HG02938 (cell line): ENCODE results near the gene DISC1.
"Not testable (repeated sequence)": the region's sequence is repeated elsewhere in the genome, so short reads cannot be mapped to it uniquely, and the experiment has no call there.

Experiments used
- ATAC-seq: cut with Tn5 transposase; IDR thresholded peaks from one replicate; pipeline ENCODE4 v1.9.1; 2021; ENCODE audit warnings: mild to moderate bottlenecking, moderate library complexity; ENCODE audit not compliant: unreplicated experiment

The DISC1 gene

GRCh38 chr1:231626535-231626950, at the start of gene DISC1:
DISC1 (plus strand) TSS chr1:231626790; CDS start chr1:231626868, 78 bp downstream.
- peak; percentile 53 for ATAC-seq

- no peak for ATAC-seq
Observed at GRCh38 chr1:231576804-231577718, 49.5 kb upstream of the DISC1 start.

GRCh38 chr1:231580874-231581273, 45.7 kb upstream of the DISC1 start:
- no peak for ATAC-seq

- no peak for ATAC-seq
Observed at GRCh38 chr1:231581859-231582258, 44.7 kb upstream of the DISC1 start.

DNA sequence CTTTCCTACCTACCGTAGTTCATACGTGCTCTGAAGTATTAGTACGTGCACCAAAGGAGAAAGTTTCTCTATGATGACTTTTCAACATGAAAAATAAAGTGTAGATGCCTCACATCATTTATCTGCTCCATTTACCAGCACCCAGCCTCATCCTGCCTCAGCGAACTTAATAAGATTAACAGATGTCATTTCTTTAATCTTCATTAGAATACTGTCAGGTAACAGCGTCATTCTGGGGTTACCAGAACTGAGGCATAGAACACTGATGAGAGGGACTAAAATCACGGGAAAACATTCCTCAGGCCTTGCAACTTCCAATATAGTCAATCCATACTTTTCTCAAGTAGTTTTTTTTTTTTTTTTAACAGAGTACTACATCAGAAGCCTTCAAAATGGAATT, 43.2 kb upstream of the DISC1 start:
- ATAC-seq: no peak

DNA sequence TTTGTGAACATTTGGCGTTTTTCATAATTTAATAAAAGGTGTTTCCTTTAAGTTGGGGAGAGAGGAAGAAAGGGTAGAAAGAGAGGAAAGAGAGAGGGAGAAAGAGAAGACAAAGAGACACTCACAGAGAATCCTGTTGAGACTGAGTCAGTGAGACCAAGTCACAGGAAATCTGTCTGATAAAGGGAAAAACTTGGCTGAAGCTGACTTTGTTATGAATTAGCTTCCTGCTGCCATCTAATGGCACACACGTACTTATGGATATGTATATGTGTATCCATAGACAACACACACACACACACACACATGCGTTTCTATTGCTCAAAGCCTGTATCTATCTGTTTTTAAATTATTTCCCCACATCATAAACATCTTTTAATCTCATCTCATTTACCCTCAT, 42.5 kb upstream of the DISC1 start:
- no peak for ATAC-seq

DNA sequence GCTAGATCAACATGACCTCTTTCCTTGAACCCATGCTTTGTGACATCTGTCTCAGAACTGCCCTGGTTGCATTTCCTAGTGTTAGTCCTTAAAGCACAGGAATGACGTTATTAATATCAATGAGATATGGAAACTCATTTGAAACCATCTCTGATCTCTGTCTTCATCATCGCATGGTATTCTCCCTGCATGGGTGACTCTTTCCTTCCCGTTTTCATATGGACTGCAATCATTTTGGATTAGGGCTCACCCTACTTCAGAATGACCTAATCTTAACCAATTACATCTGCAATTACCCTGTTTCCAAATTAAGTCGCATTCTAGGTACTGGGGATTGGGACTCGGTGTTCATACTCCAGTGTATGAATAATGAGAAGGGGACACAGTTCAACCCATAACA, 41.7 kb upstream of the DISC1 start:
- no peak for ATAC-seq

- no peak for ATAC-seq
Observed at GRCh38 chr1:231590453-231591198, 36.0 kb upstream of the DISC1 start.

- ATAC-seq: no peak
Observed at GRCh38 chr1:231591466-231591865, 35.1 kb upstream of the DISC1 start.

GRCh38 chr1:231592809-231593208, 33.8 kb upstream of the DISC1 start:
- ATAC-seq: no peak

GRCh38 chr1:231593264-231593663, 33.3 kb upstream of the DISC1 start:
- ATAC-seq: not testable (repeated sequence)

- ATAC-seq: no peak
Observed at GRCh38 chr1:231594123-231594522, 32.5 kb upstream of the DISC1 start.

DNA sequence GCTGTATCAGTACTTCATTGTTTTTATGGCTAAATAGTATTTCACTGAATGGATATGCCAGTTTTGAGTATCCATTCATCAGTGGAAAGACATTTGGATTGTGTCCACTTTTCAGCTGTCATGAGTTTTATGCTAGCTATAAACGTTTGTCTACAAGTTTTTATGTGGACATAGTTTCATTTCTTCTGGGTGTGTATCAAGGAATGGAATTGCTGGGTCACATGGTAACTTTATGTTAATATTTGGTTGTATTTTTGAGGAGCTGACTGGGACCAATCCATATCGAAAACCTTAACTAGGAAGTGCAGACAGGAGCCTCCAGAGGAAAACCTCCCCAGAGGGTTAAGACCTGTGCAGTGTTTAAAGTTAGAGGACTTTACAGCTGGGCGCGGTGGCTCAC, 31.8 kb upstream of the DISC1 start:
- ATAC-seq: no peak

GRCh38 chr1:231596337-231596791, 30.2 kb upstream of the DISC1 start:
- no peak for ATAC-seq

DNA sequence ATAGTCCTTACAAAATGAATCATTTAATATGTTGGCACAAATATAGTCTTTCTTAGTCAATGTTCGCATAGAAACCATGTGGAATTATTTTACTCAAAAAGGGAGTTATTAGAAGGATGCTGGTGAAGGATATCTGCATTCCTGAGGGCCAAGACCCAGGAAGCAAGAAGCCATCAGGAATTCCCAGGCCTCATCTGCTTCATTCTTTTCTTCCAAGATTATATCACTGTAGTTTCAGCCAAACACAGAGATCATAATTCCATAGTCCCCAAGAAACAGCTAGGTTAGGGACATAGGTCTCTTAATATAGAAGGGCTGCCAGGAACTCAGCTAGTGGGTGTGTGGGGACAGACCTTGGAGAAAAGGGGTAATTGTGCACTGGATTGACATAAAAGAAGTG, 28.6 kb upstream of the DISC1 start:
- no peak for ATAC-seq

DNA sequence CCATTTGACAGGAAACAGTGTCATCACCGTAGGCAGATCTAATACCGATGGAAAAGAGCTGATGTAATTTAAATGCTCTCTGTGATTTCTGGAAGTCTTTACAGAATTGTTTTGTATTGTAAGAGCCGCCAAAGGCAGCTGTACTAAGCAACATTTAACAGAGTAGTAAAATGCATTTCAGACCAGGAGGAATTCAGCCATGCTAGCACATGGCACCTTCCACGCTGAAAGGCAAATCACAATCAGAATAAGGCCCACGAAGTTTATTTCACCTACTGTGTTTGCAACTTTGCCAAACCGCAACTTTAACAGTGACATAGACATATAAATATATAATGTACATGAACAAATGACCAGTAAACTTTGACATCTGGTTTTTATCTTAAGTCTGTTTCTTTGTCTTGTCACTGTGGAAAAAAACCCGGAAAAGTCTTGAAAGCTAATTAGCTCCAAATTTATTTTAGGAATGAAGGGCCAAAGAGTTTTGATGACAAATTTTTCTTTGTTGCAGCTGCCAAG, 26.1 kb upstream of the DISC1 start:
- no peak for ATAC-seq

- ATAC-seq: no peak
Observed at GRCh38 chr1:231601824-231602672, 24.5 kb upstream of the DISC1 start.

DNA sequence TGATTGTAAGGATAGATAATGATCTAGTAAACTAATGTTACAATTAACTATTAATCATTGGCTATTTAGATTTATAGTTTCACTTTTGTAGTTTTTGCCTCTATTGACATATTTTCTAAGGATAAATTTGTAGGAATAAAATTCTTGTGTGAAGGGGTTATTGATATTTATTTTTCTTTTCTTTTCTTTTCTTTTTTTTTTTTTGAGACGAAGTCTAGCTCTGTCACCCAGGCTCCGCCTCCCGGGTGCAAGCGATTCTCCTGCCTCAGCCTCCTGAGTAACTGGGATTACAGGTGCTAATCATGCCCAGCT, 24.0 kb upstream of the DISC1 start:
- ATAC-seq: no peak

DNA sequence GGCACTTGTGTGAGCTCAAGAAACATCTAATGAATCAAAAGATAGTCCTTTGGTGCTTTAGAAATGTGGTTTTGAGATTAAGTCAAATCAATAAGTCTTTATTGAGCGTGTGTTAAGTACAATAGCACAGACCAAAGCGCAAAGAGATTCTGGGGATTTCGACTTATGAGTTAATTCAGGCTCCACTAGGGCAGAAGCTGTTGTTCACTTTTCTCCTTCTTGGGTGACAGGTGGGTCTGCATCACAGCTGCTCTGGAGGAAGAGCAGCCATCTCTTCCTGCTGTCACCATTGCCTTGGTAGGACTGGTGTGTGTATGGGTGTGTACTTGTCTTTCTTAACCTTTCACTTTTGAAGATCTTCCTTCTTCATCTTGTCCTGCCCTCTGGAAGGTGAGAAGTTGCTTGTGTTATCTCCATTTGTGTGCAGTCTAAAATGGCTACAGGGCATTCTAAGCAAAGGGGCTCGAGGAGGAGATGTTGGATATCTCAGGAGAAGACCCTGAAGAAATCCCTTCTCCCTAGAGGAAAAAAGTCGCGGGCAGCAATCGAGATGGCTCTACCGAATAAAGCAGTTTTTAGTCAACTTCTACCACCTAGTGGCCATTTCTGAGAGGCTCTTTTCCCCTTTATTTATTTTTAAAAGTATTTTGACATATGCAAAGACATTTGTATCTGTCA, 22.9 kb upstream of the DISC1 start:
- ATAC-seq: peak; percentile 62

- no peak for ATAC-seq
Observed at GRCh38 chr1:231604276-231604621, 22.3 kb upstream of the DISC1 start.
